Endothelial cell of umbilical vein (primary cell): ENCODE measurements around the gene CORO7. TPM values are rescaled to one million over a fixed set of nuclear protein-coding genes. Genes with fewer than 3 reads are reported as not detected.

Experiments
- BruUV-seq: library from RNA; stranded (reverse); fragments of 400-500 nt; replicated peaks from 2 replicates; lab custom pipeline; 2021; lab: Mats Ljungman, UMichigan
- CTCF ChIA-PET: fragments of 300-600, 350-600 bp; sonication (Branson Sonifier 250); formaldehyde crosslinking; loops from one replicate; lab custom pipeline; 2021; ENCODE audit warnings: antibody characterized with exemption, inconsistent platforms; lab: Charles Lee
- POLR2A ChIA-PET: fragments of 300-600, 350-600 bp; sonication (Branson Sonifier 250); formaldehyde crosslinking; loops from one replicate; lab custom pipeline; 2021; ENCODE audit warnings: antibody characterized with exemption, inconsistent platforms; lab: Charles Lee
- DNase-seq: peaks from one replicate; pipeline ENCODE4 v3.0.0-alpha.2; 2011; ENCODE audit warnings: low read depth, low spot score
- FAIRE-seq: peaks from 2 replicates; lab custom pipeline; 2011; peaks lifted over from hg19 to GRCh38; lab: Jason Lieb, UNC
- H2AFZ ChIP-seq: 2 replicates; pipeline ENCODE4 v1.6.0; 2012; ENCODE audit warnings: low read depth, low read length, control low read depth, inconsistent platforms
- H3K27ac ChIP-seq: 2 replicates; pipeline ENCODE4 v1.5.1; 2011; ENCODE audit warnings: low read depth, mild to moderate bottlenecking, control low read depth, low read length, moderate library complexity; ENCODE audit not compliant: insufficient read depth
- H3K27me3 ChIP-seq, 2 experiments: 2 replicates each; pipeline versions ENCODE4 v1.6.0 to v1.6.1; 2011; ENCODE audit warnings: low read length in 2 of 2, mixed read lengths in 1 of 2; ENCODE audit not compliant: control insufficient read depth in 2 of 2, insufficient read depth in 2 of 2
- H3K36me3 ChIP-seq, 2 experiments: 2 replicates in 1 of 2; 3 replicates in 1 of 2; pipeline ENCODE4 v1.5.1; 2011; ENCODE audit warnings: low read length in 2 of 2, mild to moderate bottlenecking in 1 of 2, moderate library complexity in 1 of 2; ENCODE audit not compliant: control insufficient read depth in 2 of 2, insufficient read depth in 2 of 2; ENCODE audit errors: extremely low read depth in 1 of 2
- H3K4me1 ChIP-seq: 3 replicates; pipeline ENCODE4 v1.5.1; 2011; ENCODE audit warnings: mild to moderate bottlenecking, low read length; ENCODE audit not compliant: control insufficient read depth, insufficient read depth; ENCODE audit errors: extremely low read depth
- H3K4me2 ChIP-seq: 2 replicates; pipeline ENCODE4 v1.6.1; 2011; ENCODE audit warnings: low read length, control low read depth, mixed read lengths; ENCODE audit not compliant: insufficient read depth
- H3K4me3 ChIP-seq, 3 experiments: fragments of 200-600 bp in 1 of 3; sonication (generic), shearing (Covaris generic) in 1 of 3; replicated peaks in 1 of 3; 2 replicates each; pipeline ENCODE4 v1.5.1; 2011 to 2016; ENCODE audit warnings: control low read depth in 3 of 3, low read length in 3 of 3, mild to moderate bottlenecking in 2 of 3, inconsistent platforms in 1 of 3, low read depth in 1 of 3, moderate library complexity in 1 of 3; ENCODE audit not compliant: insufficient read depth in 1 of 3
- H3K79me2 ChIP-seq: 2 replicates; pipeline ENCODE4 v1.6.0; 2012; ENCODE audit warnings: low read length, inconsistent platforms; ENCODE audit not compliant: control insufficient read depth, insufficient read depth
- H3K9ac ChIP-seq: replicated peaks from 2 replicates; pipeline ENCODE3; 2011; ENCODE audit warnings: low read length, control low read depth; ENCODE audit not compliant: insufficient read depth; ENCODE audit errors: extremely low read depth
- H3K9me1 ChIP-seq: replicated peaks from 3 replicates; pipeline ENCODE4 v1.6.0; 2011; ENCODE audit warnings: mild to moderate bottlenecking, low read length; ENCODE audit not compliant: control insufficient read depth, insufficient read depth; ENCODE audit errors: extremely low read depth
- H3K9me3 ChIP-seq: replicated peaks from 2 replicates; pipeline ENCODE4 v1.5.1; 2012; ENCODE audit warnings: low read length, inconsistent platforms; ENCODE audit not compliant: control insufficient read depth, insufficient read depth
- H4K20me1 ChIP-seq: replicated peaks from 2 replicates; pipeline ENCODE3; 2011; ENCODE audit warnings: mild to moderate bottlenecking, low read length; ENCODE audit not compliant: control insufficient read depth, insufficient read depth; ENCODE audit errors: extremely low read depth
- FOS ChIP-seq: IDR thresholded peaks from 2 replicates; pipeline ENCODE4 v1.6.1; 2011; ENCODE audit warnings: mild to moderate bottlenecking, low read length, moderate library complexity, borderline replicate concordance; ENCODE audit not compliant: insufficient read depth
- GATA2 ChIP-seq: IDR thresholded peaks from 2 replicates; pipeline ENCODE4 v1.7.0; 2011; ENCODE audit warnings: low read depth, mild to moderate bottlenecking, moderate library complexity, mixed read lengths, low read length; ENCODE audit not compliant: insufficient read length, insufficient read depth
- JUN ChIP-seq: IDR thresholded peaks from 2 replicates; pipeline ENCODE4 v1.6.1; 2011; ENCODE audit warnings: borderline replicate concordance, low read depth; ENCODE audit not compliant: insufficient read length, insufficient read depth
- dilution Hi-C: fragments of 300-500 bp; cut with MboI; formaldehyde crosslinking; loops from one replicate; pipeline ENCODE4 v1.15.0; 2019; ENCODE audit warnings: low sequenced_read_pairs; ENCODE audit not compliant: extremely low pct_ligation_motif_present
- intact Hi-C: fragments of 100-400 bp; cut with micrococcal nuclease; formaldehyde crosslinking; loops from one replicate; pipeline ENCODE4 v1.10.0; 2022
- polyA plus RNA-seq, 4 experiments: library from polyadenylated mRNA; depleted of rRNA in 3 of 4; stranded (reverse) in 3 of 4; unstranded in 1 of 4; fragments of >200 nt; gene quantifications; 2 replicates each; pipeline versions ENCODE4 v1.2.1 to v1.2.3, GENCODE V29; 2011 to 2012; ENCODE audit warnings: missing spikeins in 1 of 4
- total RNA-seq: library from RNA; stranded (reverse); gene quantifications from 2 replicates; pipeline ENCODE4 v1.2.3, GENCODE V29; 2021
- TF ChIP-seq, protein P1 (sequence below), 2 donors: IDR thresholded peaks; 1 replicate in 1 of 2; 2 replicates in 1 of 2; pipeline ENCODE4 v1.5.1; 2011; ENCODE audit warnings: low read length in 2 of 2, mild to moderate bottlenecking in 2 of 2, moderate library complexity in 2 of 2, control low read depth in 1 of 2, inconsistent platforms in 1 of 2, low read depth in 1 of 2; ENCODE audit not compliant: insufficient read depth in 1 of 2; ENCODE audit errors: extremely low read depth in 1 of 2

CORO7 gene
- total and polyA plus RNA-seq, 2 donors (not counting 3 experiments of a cell fraction or from before 2014, with no cell fraction given): 42.5 to 72.3 TPM

DNA sequence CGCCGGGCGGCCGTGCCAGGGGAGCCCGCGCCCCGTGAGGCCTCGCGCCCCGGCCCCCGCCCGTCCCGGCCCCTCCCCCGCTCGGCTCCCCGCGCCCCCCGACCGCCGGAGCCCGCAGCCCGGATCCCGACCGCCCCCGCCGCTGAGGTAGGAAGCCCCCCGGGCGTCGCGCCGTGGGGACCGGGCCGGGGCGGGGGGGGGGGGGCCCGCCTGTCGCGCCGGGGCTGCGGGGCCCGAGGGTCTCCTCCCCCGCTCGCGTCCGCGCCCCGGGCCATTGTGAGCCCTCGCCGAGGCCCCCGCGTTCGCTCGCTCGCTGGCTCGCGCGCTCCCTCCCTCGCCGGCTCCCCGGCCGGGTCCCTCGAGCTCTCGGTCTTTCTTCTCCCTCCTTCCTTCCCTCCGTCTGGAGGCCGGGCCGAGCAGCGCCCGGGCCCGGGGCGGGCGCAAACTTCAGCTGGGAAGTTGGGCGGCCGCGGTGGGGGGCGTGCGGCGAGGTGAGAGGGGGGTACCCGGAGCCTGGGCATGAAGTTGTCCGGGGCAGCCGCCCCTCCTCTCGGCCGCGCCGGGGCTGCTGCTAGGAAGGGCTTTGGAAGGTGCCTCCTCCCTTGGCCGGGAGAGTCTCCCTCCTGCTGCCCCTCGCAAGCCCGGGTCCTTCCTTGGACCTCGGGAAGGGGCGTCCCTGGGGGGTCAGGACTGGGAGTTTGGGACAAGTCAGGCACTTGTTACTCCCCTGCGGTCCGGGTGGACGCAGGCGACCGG is 100.1 kb downstream of the CORO7 start:
- DNase-seq: peak; percentile 47
- TF ChIP-seq, protein P1, sequence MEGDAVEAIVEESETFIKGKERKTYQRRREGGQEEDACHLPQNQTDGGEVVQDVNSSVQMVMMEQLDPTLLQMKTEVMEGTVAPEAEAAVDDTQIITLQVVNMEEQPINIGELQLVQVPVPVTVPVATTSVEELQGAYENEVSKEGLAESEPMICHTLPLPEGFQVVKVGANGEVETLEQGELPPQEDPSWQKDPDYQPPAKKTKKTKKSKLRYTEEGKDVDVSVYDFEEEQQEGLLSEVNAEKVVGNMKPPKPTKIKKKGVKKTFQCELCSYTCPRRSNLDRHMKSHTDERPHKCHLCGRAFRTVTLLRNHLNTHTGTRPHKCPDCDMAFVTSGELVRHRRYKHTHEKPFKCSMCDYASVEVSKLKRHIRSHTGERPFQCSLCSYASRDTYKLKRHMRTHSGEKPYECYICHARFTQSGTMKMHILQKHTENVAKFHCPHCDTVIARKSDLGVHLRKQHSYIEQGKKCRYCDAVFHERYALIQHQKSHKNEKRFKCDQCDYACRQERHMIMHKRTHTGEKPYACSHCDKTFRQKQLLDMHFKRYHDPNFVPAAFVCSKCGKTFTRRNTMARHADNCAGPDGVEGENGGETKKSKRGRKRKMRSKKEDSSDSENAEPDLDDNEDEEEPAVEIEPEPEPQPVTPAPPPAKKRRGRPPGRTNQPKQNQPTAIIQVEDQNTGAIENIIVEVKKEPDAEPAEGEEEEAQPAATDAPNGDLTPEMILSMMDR (IDR thresholded peaks at IDR 0.05; ENCODE audit: extremely low read depth in 1 of 2, insufficient read depth in 1 of 2, low read depth in 1 of 2, low read length in 2 of 2): no peak
- no peak for TF ChIP-seq GATA2
- no peak for TF ChIP-seq JUN
- TF ChIP-seq FOS: no peak
- Histone ChIP-seq H3K9ac (peak overlapping the region; percentile 53), H3K4me2 (peak overlapping the region; percentile 40), H3K79me2 (peaks cover 43% of the 10 kb centered on the region), H3K9me1 (no peaks in the 10 kb centered on the region), H2AFZ (peak overlapping the region; percentile 12), H3K9me3 (no peaks in the 10 kb centered on the region), H4K20me1 (no peaks in the 10 kb centered on the region), H3K27me3 (no peaks in the 10 kb centered on the region), H3K4me1 (peaks cover 22% of the 10 kb centered on the region), H3K36me3 (no peaks in the 10 kb centered on the region), H3K4me3 (peak overlapping the region; percentile 56 to 77 (median 59)), H3K27ac (peak overlapping the region; percentile 10)
- intact Hi-C loops: loop anchor here (1.0 to 2.0 kb wide), 3 partner anchors 8 to 43 kb away; partner anchors contain the start of gene TFAP4
- BruUV-seq: no TSS peak
- ChIA-PET POLR2A (interaction anchor here (0.9 kb wide), 1 partner anchor 43 kb away, joined by 5 read pairs; the partner anchor contains the start of gene TFAP4), CTCF (interaction anchor here (0.6 to 6.0 kb wide), 9 partner anchors 12 to 116 kb away, joined by 3 to 73 read pairs (median 5); partner anchors contain the start of gene TFAP4)
- dilution Hi-C loops: no loop called here
- no peak for FAIRE-seq
